ENCODE results near the gene DYDC2. TPM values are rescaled to one million over a fixed set of nuclear protein-coding genes. Genes with fewer than 3 reads are reported as not detected.

The DYDC2 gene
- total RNA-seq, 1 experiment from 2014 or later = 1.9 TPM

DNA sequence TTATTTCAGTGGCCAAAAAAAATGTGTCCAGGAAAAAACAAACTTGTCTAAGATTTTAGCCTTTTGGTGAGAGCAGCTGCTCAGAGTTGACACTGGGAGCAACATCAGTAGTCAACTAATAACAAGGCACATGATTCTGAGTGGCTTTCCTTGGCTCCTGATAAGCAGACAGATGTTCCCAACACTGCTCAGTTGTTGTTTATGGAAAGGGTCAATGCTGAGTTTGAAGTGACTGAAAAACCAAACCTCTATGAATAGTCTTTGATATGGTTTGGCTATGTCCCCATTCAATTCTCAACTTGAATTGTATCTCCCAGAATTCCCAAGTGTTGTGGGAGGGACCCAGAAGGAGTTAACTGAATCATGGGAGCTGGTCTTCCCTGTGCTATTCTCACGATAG lies 12.3 kb upstream of the DYDC2 start:
- POLR2A ChIA-PET = no interaction called here
- Mint-ChIP-seq H3K36me3 (no peaks in the 10 kb centered on the region), H3K27me3 (ENCODE audit: low read depth) (no peaks in the 10 kb centered on the region), H3K4me3 (no peak overlapping the region), H3K9me3 (no peaks in the 10 kb centered on the region), H3K27ac (no peak overlapping the region), H3K4me1 (peaks cover 3% of the 10 kb centered on the region)
- CTCF ChIA-PET = no interaction called here
- DNase-seq (ENCODE audit: low spot score) (no peak), ATAC-seq (no peak)
- TF ChIP-seq, protein P1, sequence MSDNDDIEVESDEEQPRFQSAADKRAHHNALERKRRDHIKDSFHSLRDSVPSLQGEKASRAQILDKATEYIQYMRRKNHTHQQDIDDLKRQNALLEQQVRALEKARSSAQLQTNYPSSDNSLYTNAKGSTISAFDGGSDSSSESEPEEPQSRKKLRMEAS (CRISPR knock-in tag; IDR thresholded peaks at IDR 0.05) = no peak
- TF ChIP-seq ZNF232 (CRISPR knock-in tag; IDR thresholded peaks at IDR 0.05) = no peak
- TF ChIP-seq ZNF121 (CRISPR knock-in tag; IDR thresholded peaks at IDR 0.05) = no peak
- no peak for TF ChIP-seq NR1H2 (CRISPR knock-in tag; IDR thresholded peaks at IDR 0.05)
- no peak for TF ChIP-seq RELA (CRISPR knock-in tag; IDR thresholded peaks at IDR 0.05; ENCODE audit: borderline replicate concordance)
- no peak for TF ChIP-seq CREB1 (CRISPR knock-in tag; IDR thresholded peaks at IDR 0.05)
- no peak for TF ChIP-seq NR2C2 (CRISPR knock-in tag; IDR thresholded peaks at IDR 0.05)
- no peak for TF ChIP-seq RORB (CRISPR knock-in tag; IDR thresholded peaks at IDR 0.05)
- no peak for TF ChIP-seq GRHL2 (CRISPR knock-in tag; IDR thresholded peaks at IDR 0.05; ENCODE audit: insufficient replicate concordance, severe bottlenecking)
- no peak for TF ChIP-seq ESRRA (CRISPR knock-in tag; IDR thresholded peaks at IDR 0.05; ENCODE audit: borderline replicate concordance)
- no peak for TF ChIP-seq JAZF1 (CRISPR knock-in tag; IDR thresholded peaks at IDR 0.05)
- TF ChIP-seq, protein P2, sequence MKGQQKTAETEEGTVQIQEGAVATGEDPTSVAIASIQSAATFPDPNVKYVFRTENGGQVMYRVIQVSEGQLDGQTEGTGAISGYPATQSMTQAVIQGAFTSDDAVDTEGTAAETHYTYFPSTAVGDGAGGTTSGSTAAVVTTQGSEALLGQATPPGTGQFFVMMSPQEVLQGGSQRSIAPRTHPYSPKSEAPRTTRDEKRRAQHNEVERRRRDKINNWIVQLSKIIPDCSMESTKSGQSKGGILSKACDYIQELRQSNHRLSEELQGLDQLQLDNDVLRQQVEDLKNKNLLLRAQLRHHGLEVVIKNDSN (CRISPR knock-in tag; IDR thresholded peaks at IDR 0.05) = no peak
- TF ChIP-seq, protein P3, sequence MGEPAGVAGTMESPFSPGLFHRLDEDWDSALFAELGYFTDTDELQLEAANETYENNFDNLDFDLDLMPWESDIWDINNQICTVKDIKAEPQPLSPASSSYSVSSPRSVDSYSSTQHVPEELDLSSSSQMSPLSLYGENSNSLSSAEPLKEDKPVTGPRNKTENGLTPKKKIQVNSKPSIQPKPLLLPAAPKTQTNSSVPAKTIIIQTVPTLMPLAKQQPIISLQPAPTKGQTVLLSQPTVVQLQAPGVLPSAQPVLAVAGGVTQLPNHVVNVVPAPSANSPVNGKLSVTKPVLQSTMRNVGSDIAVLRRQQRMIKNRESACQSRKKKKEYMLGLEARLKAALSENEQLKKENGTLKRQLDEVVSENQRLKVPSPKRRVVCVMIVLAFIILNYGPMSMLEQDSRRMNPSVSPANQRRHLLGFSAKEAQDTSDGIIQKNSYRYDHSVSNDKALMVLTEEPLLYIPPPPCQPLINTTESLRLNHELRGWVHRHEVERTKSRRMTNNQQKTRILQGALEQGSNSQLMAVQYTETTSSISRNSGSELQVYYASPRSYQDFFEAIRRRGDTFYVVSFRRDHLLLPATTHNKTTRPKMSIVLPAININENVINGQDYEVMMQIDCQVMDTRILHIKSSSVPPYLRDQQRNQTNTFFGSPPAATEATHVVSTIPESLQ (CRISPR knock-in tag; IDR thresholded peaks at IDR 0.05) = no peak
- no peak for TF ChIP-seq TEAD1 (CRISPR knock-in tag; IDR thresholded peaks at IDR 0.05)
- no peak for TF ChIP-seq NR3C1 (CRISPR knock-in tag; conservative IDR thresholded peaks at IDR 0.05; ENCODE audit: low read depth)
- TF ChIP-seq NFYB (CRISPR knock-in tag; conservative IDR thresholded peaks at IDR 0.05; ENCODE audit: low read depth) = no peak
- TF ChIP-seq, protein P4, sequence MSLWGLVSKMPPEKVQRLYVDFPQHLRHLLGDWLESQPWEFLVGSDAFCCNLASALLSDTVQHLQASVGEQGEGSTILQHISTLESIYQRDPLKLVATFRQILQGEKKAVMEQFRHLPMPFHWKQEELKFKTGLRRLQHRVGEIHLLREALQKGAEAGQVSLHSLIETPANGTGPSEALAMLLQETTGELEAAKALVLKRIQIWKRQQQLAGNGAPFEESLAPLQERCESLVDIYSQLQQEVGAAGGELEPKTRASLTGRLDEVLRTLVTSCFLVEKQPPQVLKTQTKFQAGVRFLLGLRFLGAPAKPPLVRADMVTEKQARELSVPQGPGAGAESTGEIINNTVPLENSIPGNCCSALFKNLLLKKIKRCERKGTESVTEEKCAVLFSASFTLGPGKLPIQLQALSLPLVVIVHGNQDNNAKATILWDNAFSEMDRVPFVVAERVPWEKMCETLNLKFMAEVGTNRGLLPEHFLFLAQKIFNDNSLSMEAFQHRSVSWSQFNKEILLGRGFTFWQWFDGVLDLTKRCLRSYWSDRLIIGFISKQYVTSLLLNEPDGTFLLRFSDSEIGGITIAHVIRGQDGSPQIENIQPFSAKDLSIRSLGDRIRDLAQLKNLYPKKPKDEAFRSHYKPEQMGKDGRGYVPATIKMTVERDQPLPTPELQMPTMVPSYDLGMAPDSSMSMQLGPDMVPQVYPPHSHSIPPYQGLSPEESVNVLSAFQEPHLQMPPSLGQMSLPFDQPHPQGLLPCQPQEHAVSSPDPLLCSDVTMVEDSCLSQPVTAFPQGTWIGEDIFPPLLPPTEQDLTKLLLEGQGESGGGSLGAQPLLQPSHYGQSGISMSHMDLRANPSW (CRISPR knock-in tag; conservative IDR thresholded peaks at IDR 0.05; ENCODE audit: low read depth) = no peak
- TF ChIP-seq, protein P5, sequence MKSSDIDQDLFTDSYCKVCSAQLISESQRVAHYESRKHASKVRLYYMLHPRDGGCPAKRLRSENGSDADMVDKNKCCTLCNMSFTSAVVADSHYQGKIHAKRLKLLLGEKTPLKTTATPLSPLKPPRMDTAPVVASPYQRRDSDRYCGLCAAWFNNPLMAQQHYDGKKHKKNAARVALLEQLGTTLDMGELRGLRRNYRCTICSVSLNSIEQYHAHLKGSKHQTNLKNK (CRISPR knock-in tag; IDR thresholded peaks at IDR 0.05) = no peak
- no peak for TF ChIP-seq ZNF263 (CRISPR knock-in tag; IDR thresholded peaks at IDR 0.05; ENCODE audit: low read depth)
- TF ChIP-seq ZNF138 (CRISPR knock-in tag; conservative IDR thresholded peaks at IDR 0.05) = no peak

DNA sequence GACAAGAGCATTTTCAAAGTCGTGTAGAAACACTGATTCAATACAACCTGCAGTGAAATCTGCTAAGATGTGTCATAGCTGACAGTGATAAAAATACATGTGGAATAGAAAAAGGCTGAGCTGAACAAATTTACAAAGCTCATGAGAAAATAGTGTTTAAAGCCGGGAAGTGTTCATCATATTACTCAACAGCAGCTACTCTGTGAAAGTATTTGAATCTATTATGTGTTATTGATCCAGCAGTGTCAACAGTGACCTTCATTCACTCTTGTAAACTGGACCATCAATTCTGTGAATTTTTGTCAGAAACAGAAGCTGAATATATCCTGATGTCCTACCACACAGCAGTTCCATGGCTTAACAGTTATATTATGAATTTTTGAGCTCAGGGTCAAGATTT lies 11.7 kb upstream of the DYDC2 start:
- no peaks in the 10 kb centered on the region for H3K36me3 Mint-ChIP-seq
- no peak overlapping the region for H3K27ac Mint-ChIP-seq
- DNase-seq (ENCODE audit: low spot score) (no peak), ATAC-seq (no peak)
- no peaks in the 10 kb centered on the region for H3K27me3 Mint-ChIP-seq (ENCODE audit: low read depth)
- no peak overlapping the region for H3K4me3 Mint-ChIP-seq
- ChIA-PET POLR2A (no interaction called here), CTCF (interaction anchor here (0.7 kb wide), 1 partner anchor 84 kb away, joined by 3 read pairs; no protein-coding TSS in a partner anchor)
- peaks cover 3% of the 10 kb centered on the region for H3K4me1 Mint-ChIP-seq
- H3K9me3 Mint-ChIP-seq = no peaks in the 10 kb centered on the region
- TF ChIP-seq IRF2 (CRISPR knock-in tag; IDR thresholded peaks at IDR 0.05; ENCODE audit: borderline replicate concordance, low read depth) = no peak
- TF ChIP-seq, protein P5 (CRISPR knock-in tag; IDR thresholded peaks at IDR 0.05) = no peak
- TF ChIP-seq HMGA2 (CRISPR knock-in tag; IDR thresholded peaks at IDR 0.05) = no peak
- no peak for TF ChIP-seq TEAD4 (CRISPR knock-in tag; IDR thresholded peaks at IDR 0.05)
- no peak for TF ChIP-seq KAT7 (CRISPR knock-in tag; IDR thresholded peaks at IDR 0.05; ENCODE audit: borderline replicate concordance)
- TF ChIP-seq, protein P4 (CRISPR knock-in tag; conservative IDR thresholded peaks at IDR 0.05; ENCODE audit: low read depth) = no peak
- TF ChIP-seq FOXJ3 (CRISPR knock-in tag; IDR thresholded peaks at IDR 0.05; ENCODE audit: borderline replicate concordance) = no peak
- TF ChIP-seq CBFB (CRISPR knock-in tag; IDR thresholded peaks at IDR 0.05; ENCODE audit: low read depth) = no peak
- TF ChIP-seq, protein P6, sequence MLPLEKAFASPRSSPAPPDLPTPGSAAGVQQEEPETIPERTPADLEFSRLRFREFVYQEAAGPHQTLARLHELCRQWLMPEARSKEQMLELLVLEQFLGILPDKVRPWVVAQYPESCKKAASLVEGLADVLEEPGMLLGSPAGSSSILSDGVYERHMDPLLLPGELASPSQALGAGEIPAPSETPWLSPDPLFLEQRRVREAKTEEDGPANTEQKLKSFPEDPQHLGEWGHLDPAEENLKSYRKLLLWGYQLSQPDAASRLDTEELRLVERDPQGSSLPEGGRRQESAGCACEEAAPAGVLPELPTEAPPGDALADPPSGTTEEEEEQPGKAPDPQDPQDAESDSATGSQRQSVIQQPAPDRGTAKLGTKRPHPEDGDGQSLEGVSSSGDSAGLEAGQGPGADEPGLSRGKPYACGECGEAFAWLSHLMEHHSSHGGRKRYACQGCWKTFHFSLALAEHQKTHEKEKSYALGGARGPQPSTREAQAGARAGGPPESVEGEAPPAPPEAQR (CRISPR knock-in tag; IDR thresholded peaks at IDR 0.05) = no peak
